Measurements from ENCODE around the gene FBXO4. TPM values are rescaled to one million over a fixed set of nuclear protein-coding genes. Genes with fewer than 3 reads are reported as not detected.

The FBXO4 gene
- total RNA-seq, 1 experiment from 2014 or later: 9.6 TPM

DNA sequence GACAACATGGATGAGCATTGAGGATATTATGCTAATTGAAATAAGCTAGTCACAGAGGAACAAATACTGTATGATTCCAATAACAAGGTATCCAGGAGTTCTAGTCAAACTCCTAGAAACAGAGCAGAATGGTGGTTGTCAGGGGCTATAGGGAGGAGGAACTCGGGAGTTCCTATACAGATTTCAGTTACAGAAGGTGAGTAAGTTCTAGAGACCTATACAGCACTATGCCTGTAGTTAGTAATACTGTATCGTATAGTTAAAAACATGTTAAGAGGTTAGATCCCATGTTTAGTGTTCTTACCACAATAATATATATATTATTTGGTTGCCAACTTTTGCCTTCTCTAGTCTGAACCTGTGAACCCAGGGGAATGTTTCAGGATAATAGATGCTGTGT, 46.9 kb upstream of the FBXO4 start:
- DNase-seq (ENCODE audit: low spot score): no peak
- intact Hi-C loops (cut with micrococcal nuclease; ENCODE audit: unreplicated experiment): no loop called here
- Histone ChIP-seq H3K27ac (ENCODE audit: low read depth, low read length, poor library complexity, severe bottlenecking) (no peak overlapping the region), H3K4me3 (ENCODE audit: low read depth, low read length, poor library complexity, severe bottlenecking) (no peak overlapping the region), H3K36me3 (ENCODE audit: insufficient read depth, low read length, poor library complexity, severe bottlenecking) (no peaks in the 10 kb centered on the region), H3K27me3 (replicated peaks; ENCODE audit: insufficient read depth, low read depth, low read length, poor library complexity) (no peaks in the 10 kb centered on the region), H3K4me1 (ENCODE audit: insufficient read depth, low read length, poor library complexity, severe bottlenecking) (no peaks in the 10 kb centered on the region), H3K9me3 (ENCODE audit: low read depth, low read length, poor library complexity, severe bottlenecking) (no peaks in the 10 kb centered on the region)
- no TSS peak for BruUV-seq (replicated peaks)
- POLR2A ChIA-PET (ENCODE audit: low non-redundant PET): no interaction called here
- TF ChIP-seq, protein P1, sequence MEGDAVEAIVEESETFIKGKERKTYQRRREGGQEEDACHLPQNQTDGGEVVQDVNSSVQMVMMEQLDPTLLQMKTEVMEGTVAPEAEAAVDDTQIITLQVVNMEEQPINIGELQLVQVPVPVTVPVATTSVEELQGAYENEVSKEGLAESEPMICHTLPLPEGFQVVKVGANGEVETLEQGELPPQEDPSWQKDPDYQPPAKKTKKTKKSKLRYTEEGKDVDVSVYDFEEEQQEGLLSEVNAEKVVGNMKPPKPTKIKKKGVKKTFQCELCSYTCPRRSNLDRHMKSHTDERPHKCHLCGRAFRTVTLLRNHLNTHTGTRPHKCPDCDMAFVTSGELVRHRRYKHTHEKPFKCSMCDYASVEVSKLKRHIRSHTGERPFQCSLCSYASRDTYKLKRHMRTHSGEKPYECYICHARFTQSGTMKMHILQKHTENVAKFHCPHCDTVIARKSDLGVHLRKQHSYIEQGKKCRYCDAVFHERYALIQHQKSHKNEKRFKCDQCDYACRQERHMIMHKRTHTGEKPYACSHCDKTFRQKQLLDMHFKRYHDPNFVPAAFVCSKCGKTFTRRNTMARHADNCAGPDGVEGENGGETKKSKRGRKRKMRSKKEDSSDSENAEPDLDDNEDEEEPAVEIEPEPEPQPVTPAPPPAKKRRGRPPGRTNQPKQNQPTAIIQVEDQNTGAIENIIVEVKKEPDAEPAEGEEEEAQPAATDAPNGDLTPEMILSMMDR (conservative IDR thresholded peaks at IDR 0.05; ENCODE audit: low read depth, low read length): no peak
- no peak for TF ChIP-seq EZH2 (IDR thresholded peaks at IDR 0.05; ENCODE audit: borderline replicate concordance, low read depth, low read length, poor library complexity, severe bottlenecking)
- CTCF ChIA-PET: no interaction called here

DNA sequence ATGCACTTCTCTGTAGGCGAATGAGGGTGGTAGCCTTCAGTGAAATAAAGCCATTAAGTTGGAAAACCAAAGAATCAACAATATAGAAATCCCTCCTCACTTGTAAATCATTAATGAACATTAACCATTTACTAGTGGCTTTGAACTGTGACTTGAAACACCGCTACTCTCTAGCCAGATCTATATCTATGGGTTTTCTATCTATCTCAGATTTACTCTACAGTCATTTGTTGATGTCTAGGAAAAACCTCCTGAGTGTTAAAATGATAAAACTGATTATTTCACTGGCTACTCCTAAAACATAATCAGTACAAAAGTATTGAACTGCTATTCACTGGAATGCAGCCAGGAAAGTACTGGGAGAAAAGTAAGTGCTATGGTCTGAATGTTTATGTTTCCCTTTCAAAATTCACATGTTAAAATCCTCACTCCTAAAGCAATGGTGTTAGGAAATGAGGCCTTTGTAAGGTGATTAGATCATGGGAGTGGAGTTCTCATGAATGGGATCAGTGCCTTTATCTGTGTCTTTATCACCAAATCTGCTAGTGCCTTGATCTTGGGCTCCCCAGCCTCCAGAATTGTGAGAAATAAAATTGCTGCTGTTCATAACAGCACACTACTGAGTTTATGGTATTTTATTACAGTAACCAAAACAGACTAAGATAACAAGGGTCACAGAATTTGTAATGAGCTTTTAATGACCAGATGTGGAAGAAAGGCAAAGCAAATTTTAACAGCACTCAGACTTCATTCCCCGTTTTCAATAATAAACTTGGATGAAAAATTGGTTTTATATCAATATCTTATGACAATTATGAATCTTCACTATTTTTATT, 46.2 kb upstream of the FBXO4 start:
- H3K9me3 ChIP-seq (ENCODE audit: low read depth, low read length, poor library complexity, severe bottlenecking): no peaks in the 10 kb centered on the region
- no peak overlapping the region for H3K27ac ChIP-seq (ENCODE audit: low read depth, low read length, poor library complexity, severe bottlenecking)
- POLR2A ChIA-PET (ENCODE audit: low non-redundant PET): no interaction called here
- no peaks in the 10 kb centered on the region for H3K4me1 ChIP-seq (ENCODE audit: insufficient read depth, low read length, poor library complexity, severe bottlenecking)
- H3K27me3 ChIP-seq (replicated peaks; ENCODE audit: insufficient read depth, low read depth, low read length, poor library complexity): no peaks in the 10 kb centered on the region
- no TSS peak for BruUV-seq (replicated peaks)
- CTCF ChIA-PET: no interaction called here
- H3K36me3 ChIP-seq (ENCODE audit: insufficient read depth, low read length, poor library complexity, severe bottlenecking): no peaks in the 10 kb centered on the region
- no peak for DNase-seq (ENCODE audit: low spot score)
- intact Hi-C loops (cut with micrococcal nuclease; ENCODE audit: unreplicated experiment): no loop called here
- H3K4me3 ChIP-seq (ENCODE audit: low read depth, low read length, poor library complexity, severe bottlenecking): no peak overlapping the region
- TF ChIP-seq EZH2 (IDR thresholded peaks at IDR 0.05; ENCODE audit: borderline replicate concordance, low read depth, low read length, poor library complexity, severe bottlenecking): no peak
- TF ChIP-seq, protein P1 (conservative IDR thresholded peaks at IDR 0.05; ENCODE audit: low read depth, low read length): no peak

DNA sequence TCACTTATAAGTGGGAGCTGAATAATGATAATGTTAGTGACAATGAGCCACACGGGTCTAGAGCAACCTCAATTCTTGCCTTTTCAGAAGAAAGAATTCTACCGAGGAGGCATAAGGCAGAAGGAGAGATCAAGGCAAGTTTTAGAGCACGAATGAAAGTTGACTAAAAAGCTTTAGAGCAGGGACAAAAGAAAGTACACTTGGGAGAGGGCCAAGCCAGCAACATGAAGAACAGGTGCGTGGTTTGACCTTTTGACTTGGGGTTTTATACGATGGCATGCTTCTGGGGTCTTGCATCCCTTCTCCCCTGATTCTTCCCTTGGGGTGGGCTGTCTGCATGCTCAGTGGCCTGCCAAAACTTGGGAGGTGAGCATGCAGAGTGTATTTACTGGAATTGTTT, 42.3 kb upstream of the FBXO4 start:
- Histone ChIP-seq H3K4me3 (ENCODE audit: low read depth, low read length, poor library complexity, severe bottlenecking) (no peak overlapping the region), H3K9me3 (ENCODE audit: low read depth, low read length, poor library complexity, severe bottlenecking) (no peaks in the 10 kb centered on the region), H3K27me3 (replicated peaks; ENCODE audit: insufficient read depth, low read depth, low read length, poor library complexity) (no peaks in the 10 kb centered on the region), H3K36me3 (ENCODE audit: insufficient read depth, low read length, poor library complexity, severe bottlenecking) (no peaks in the 10 kb centered on the region), H3K4me1 (ENCODE audit: insufficient read depth, low read length, poor library complexity, severe bottlenecking) (no peaks in the 10 kb centered on the region), H3K27ac (ENCODE audit: low read depth, low read length, poor library complexity, severe bottlenecking) (no peak overlapping the region)
- ChIA-PET POLR2A (ENCODE audit: low non-redundant PET) (no interaction called here), CTCF (no interaction called here)
- intact Hi-C loops (cut with micrococcal nuclease; ENCODE audit: unreplicated experiment): no loop called here
- DNase-seq (ENCODE audit: low spot score): no peak
- no peak for TF ChIP-seq EZH2 (IDR thresholded peaks at IDR 0.05; ENCODE audit: borderline replicate concordance, low read depth, low read length, poor library complexity, severe bottlenecking)
- TF ChIP-seq, protein P1 (conservative IDR thresholded peaks at IDR 0.05; ENCODE audit: low read depth, low read length): no peak
- BruUV-seq (replicated peaks): no TSS peak
